Progenitor cell of endocrine pancreas (in vitro differentiated cells): ENCODE measurements around the gene ARMC2. TPM values are rescaled to one million over a fixed set of nuclear protein-coding genes. Genes with fewer than 3 reads are reported as not detected.

ENCODE experiments used
- DNase-seq: peaks from one replicate; pipeline ENCODE4 v3.0.0; 2021; ENCODE audit warnings: low spot score; ENCODE audit not compliant: unreplicated experiment
- H3K27ac Mint-ChIP-seq: 2 replicates; pipeline ENCODE4 v1.8.0; 2021; ENCODE audit warnings: mild to moderate bottlenecking, moderate library complexity, mixed read lengths
- H3K27me3 Mint-ChIP-seq: 2 replicates; pipeline ENCODE4 v1.8.0; 2021; ENCODE audit warnings: mixed read lengths
- H3K36me3 Mint-ChIP-seq: 2 replicates; pipeline ENCODE4 v1.8.0; 2022; ENCODE audit warnings: mixed read lengths; ENCODE audit not compliant: insufficient read depth
- H3K4me1 Mint-ChIP-seq: 2 replicates; pipeline ENCODE4 v1.8.0; 2021; ENCODE audit warnings: low read depth, mixed read lengths
- H3K4me3 Mint-ChIP-seq: 2 replicates; pipeline ENCODE4 v1.8.0; 2021; ENCODE audit warnings: low read depth, mild to moderate bottlenecking, moderate library complexity, mixed read lengths
- H3K9me3 Mint-ChIP-seq: 2 replicates; pipeline ENCODE4 v1.8.0; 2021; ENCODE audit warnings: low read depth, mixed read lengths
- CTCF ChIP-seq: fragments of 200-600 bp; sonication (generic); IDR thresholded peaks from one replicate; pipeline ENCODE4 v1.5.0; 2021; ENCODE audit warnings: antibody characterized with exemption, mild to moderate bottlenecking; ENCODE audit not compliant: unreplicated experiment
- total RNA-seq: library from RNA; stranded (reverse); gene quantifications from 2 replicates; pipeline ENCODE4 v1.2.1, GENCODE V29; 2021

Gene ARMC2
- total RNA-seq, 1 donor from 2014 or later: 16.5 TPM

GRCh38 chr6:108806171-108806570 lies 42.1 kb upstream of the ARMC2 start:
- H3K36me3 Mint-ChIP-seq: no peaks in the 10 kb centered on the region
- H3K27me3 Mint-ChIP-seq: no peaks in the 10 kb centered on the region
- no peak for DNase-seq
- H3K4me3 Mint-ChIP-seq: no peak overlapping the region
- no peak for TF ChIP-seq CTCF
- H3K9me3 Mint-ChIP-seq: no peaks in the 10 kb centered on the region
- no peak overlapping the region for H3K27ac Mint-ChIP-seq
- H3K4me1 Mint-ChIP-seq: peaks cover 17% of the 10 kb centered on the region

DNA sequence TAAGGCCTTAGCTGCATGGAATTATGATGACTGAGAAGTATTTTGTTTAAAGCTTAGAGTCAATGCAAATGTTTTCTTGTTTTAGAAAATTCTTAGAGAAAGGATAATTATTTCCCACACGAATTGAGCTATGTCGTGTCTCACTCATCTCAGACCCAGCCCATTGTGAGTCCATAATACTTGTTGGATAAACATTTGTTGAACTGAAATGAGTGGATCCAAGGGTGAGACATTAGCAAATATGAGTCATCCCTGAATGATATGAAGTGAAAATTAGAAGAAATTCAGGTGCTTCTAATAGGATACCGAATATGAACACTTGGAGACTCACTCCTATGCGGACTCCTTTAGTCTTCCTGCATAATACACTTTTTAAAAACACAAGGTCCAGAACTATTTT lies 41.6 kb upstream of the ARMC2 start:
- H3K4me1 Mint-ChIP-seq: peaks cover 15% of the 10 kb centered on the region
- TF ChIP-seq CTCF: no peak

DNA sequence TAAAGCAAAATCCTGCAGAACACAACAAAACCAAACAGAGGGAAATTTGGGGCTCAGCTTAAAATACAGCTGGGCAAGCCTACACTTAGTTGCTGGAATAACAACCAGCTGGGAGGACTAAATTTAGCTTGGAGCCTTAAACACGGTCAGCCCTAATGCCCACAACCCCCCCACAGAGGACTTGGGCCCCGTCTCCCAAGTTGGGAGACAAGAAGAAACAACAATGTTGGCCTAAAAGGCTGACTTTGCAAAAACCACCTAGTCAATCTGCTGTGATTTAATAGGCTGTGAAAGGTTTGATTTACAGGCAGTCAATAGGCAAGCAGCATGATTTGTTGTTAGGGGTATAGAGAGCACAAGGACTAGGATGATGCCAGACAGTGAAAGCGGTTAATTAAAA lies 40.3 kb upstream of the ARMC2 start:
- TF ChIP-seq CTCF: no peak
- Mint-ChIP-seq H3K4me1 (peaks cover 12% of the 10 kb centered on the region), H3K4me3 (no peak overlapping the region), H3K27ac (no peak overlapping the region), H3K36me3 (no peaks in the 10 kb centered on the region), H3K27me3 (no peaks in the 10 kb centered on the region), H3K9me3 (no peaks in the 10 kb centered on the region)
- no peak for DNase-seq

More for the DNA sequence above, 41.6 kb upstream of the ARMC2 start:
- no peak for DNase-seq
- H3K36me3 Mint-ChIP-seq: no peaks in the 10 kb centered on the region
- H3K9me3 Mint-ChIP-seq: no peaks in the 10 kb centered on the region
- H3K4me3 Mint-ChIP-seq: no peak overlapping the region
- no peak overlapping the region for H3K27ac Mint-ChIP-seq
- H3K27me3 Mint-ChIP-seq: no peaks in the 10 kb centered on the region

GRCh38 chr6:108809211-108809610 lies 39.0 kb upstream of the ARMC2 start:
- Mint-ChIP-seq H3K4me1 (peaks cover 12% of the 10 kb centered on the region), H3K27me3 (no peaks in the 10 kb centered on the region), H3K36me3 (peaks cover 2% of the 10 kb centered on the region), H3K4me3 (no peak overlapping the region), H3K9me3 (peaks cover 5% of the 10 kb centered on the region), H3K27ac (no peak overlapping the region)
- TF ChIP-seq CTCF: no peak
- no peak for DNase-seq

DNA sequence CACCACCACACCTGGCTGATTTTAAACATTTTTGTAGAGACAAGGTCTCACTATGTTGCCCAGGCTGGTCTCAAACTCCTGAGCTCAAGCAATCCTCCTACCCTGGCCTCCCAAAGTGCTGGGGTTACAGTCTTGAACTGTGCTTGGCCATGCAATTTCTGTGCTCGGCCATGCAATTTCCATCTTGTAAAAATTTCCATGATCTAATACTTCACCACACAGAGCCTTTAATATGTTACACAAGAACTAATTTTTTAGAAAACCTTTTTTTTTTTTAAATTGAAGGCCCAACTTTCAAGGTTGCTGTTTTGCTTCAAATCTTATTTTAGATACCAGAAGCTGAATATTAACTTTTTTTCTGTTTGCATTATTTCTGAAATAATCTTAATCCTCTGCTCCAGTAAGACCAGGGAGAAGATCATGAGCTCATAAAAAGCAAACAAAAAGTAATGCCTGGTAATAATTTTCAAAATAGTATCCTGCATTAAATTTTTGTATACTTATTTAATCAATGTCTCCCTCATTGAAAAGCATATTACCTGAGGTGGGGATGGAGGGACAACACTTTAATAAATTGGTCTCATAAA lies 38.1 kb upstream of the ARMC2 start:
- Mint-ChIP-seq H3K4me1 (peaks cover 10% of the 10 kb centered on the region), H3K4me3 (no peak overlapping the region), H3K9me3 (peaks cover 7% of the 10 kb centered on the region), H3K27me3 (no peaks in the 10 kb centered on the region), H3K36me3 (peaks cover 2% of the 10 kb centered on the region), H3K27ac (no peak overlapping the region)
- DNase-seq: no peak
- TF ChIP-seq CTCF: no peak
